Measurements from ENCODE around the gene SPTBN5. TPM values are rescaled to one million over a fixed set of nuclear protein-coding genes. Genes with fewer than 3 reads are reported as not detected.

SPTBN5 gene
- total and polyA plus RNA-seq, 3 donors from 2014 or later: 1.4 to 3.1 (median 1.4) TPM

GRCh38 chr15:41935566-41936020 is 41.7 kb upstream of the SPTBN5 start:
- WGBS, 2 donors: 74 to 78% methylated on average over 5 of the region's 5 CpGs
- Histone ChIP-seq H3K4me1 (no peaks in the 10 kb centered on the region), H3K36me3 (ENCODE audit: low read depth, missing control alignments) (no peaks in the 10 kb centered on the region), H3K9me3 (no peaks in the 10 kb centered on the region), H3K4me3 (no peak overlapping the region), H3K27ac (peak overlapping the region in 1 of 2 donors; percentile 19), H3K27me3 (no peaks in the 10 kb centered on the region)
- no peak for DNase-seq
- intact Hi-C loops (cut with DNase I; ENCODE audit: low total_unique reads): no loop called here
- no peak for TF ChIP-seq CTCF (IDR thresholded peaks at IDR 0.05)
- TF ChIP-seq POLR2A (IDR thresholded peaks at IDR 0.05): no peak

- DNase-seq: no peak
- Histone ChIP-seq H3K9me3 (no peaks in the 10 kb centered on the region), H3K4me3 (no peak overlapping the region), H3K27me3 (no peaks in the 10 kb centered on the region), H3K27ac (no peak overlapping the region), H3K36me3 (ENCODE audit: low read depth, missing control alignments) (no peaks in the 10 kb centered on the region), H3K4me1 (no peaks in the 10 kb centered on the region)
- WGBS, 2 donors: 72 to 95% methylated on average over 4 of the region's 4 CpGs
- intact Hi-C loops (cut with DNase I; ENCODE audit: low total_unique reads): no loop called here
- TF ChIP-seq CTCF (IDR thresholded peaks at IDR 0.05) (no peak), POLR2A (IDR thresholded peaks at IDR 0.05) (no peak)
Measured at GRCh38 chr15:41934843-41935242, 41.0 kb upstream of the SPTBN5 start.

GRCh38 chr15:41933771-41934170 is 39.9 kb upstream of the SPTBN5 start:
- no peak for DNase-seq
- WGBS, 2 donors: 66 to 76% methylated on average over 9 to 10 of the region's 10 CpGs
- H3K9me3 ChIP-seq: no peaks in the 10 kb centered on the region
- H3K36me3 ChIP-seq (ENCODE audit: low read depth, missing control alignments): no peaks in the 10 kb centered on the region
- H3K27me3 ChIP-seq: no peaks in the 10 kb centered on the region
- no peaks in the 10 kb centered on the region for H3K4me1 ChIP-seq
- H3K27ac ChIP-seq: no peak overlapping the region
- no peak overlapping the region for H3K4me3 ChIP-seq
- intact Hi-C loops (cut with DNase I; ENCODE audit: low total_unique reads): no loop called here
- no peak for TF ChIP-seq POLR2A (IDR thresholded peaks at IDR 0.05)

GRCh38 chr15:41933326-41933725 is 39.5 kb upstream of the SPTBN5 start:
- Histone ChIP-seq H3K27ac (no peak overlapping the region), H3K36me3 (ENCODE audit: low read depth, missing control alignments) (no peaks in the 10 kb centered on the region), H3K9me3 (no peaks in the 10 kb centered on the region), H3K4me3 (no peak overlapping the region), H3K4me1 (no peaks in the 10 kb centered on the region), H3K27me3 (no peaks in the 10 kb centered on the region)
- TF ChIP-seq POLR2A (IDR thresholded peaks at IDR 0.05): no peak
- no peak for TF ChIP-seq CTCF (IDR thresholded peaks at IDR 0.05)
- no peak for DNase-seq
- intact Hi-C loops (cut with DNase I; ENCODE audit: low total_unique reads): no loop called here
- 81 to 83% methylated on average over 7 of the region's 7 CpGs for WGBS, 2 donors

GRCh38 chr15:41932511-41933289 is 38.8 kb upstream of the SPTBN5 start:
- DNase-seq: no peak
- no peaks in the 10 kb centered on the region for H3K36me3 ChIP-seq (ENCODE audit: low read depth, missing control alignments)
- WGBS, 2 donors: 83 to 88% methylated on average over 16 of the region's 16 CpGs
- no peaks in the 10 kb centered on the region for H3K9me3 ChIP-seq
- no peak overlapping the region for H3K4me3 ChIP-seq
- no peaks in the 10 kb centered on the region for H3K4me1 ChIP-seq
- TF ChIP-seq POLR2A (IDR thresholded peaks at IDR 0.05): no peak
- no peak for TF ChIP-seq CTCF (IDR thresholded peaks at IDR 0.05)
- no peaks in the 10 kb centered on the region for H3K27me3 ChIP-seq
- no peak overlapping the region for H3K27ac ChIP-seq
- intact Hi-C loops (cut with DNase I; ENCODE audit: low total_unique reads): no loop called here

Data from testis (tissue), 3 donors.